Brain pericyte (primary cell): Measurements from ENCODE around the gene ASF1B.

Experiments
- DNase-seq: peaks from one replicate; pipeline ENCODE4 v3.0.0-alpha.2; 2012; ENCODE audit warnings: low read depth, low spot score

Gene ASF1B

GRCh38 chr19:14138576-14139265, 2.3 kb upstream of the ASF1B start:
- DNase-seq: no peak

- DNase-seq: no peak
These were observed 342 bp downstream of the ASF1B start for GRCh38 chr19:14135985-14136508.

- no peak for DNase-seq
These were observed 1.0 kb downstream of the ASF1B start for GRCh38 chr19:14135355-14135754.

GRCh38 chr19:14127929-14128509, 8.4 kb downstream of the ASF1B start:
- no peak for DNase-seq

- DNase-seq: no peak
These were observed 9.2 kb downstream of the ASF1B start for GRCh38 chr19:14127176-14127575.

- no peak for DNase-seq
These were observed 13.5 kb downstream of the ASF1B start for GRCh38 chr19:14122924-14123323.

- no peak for DNase-seq
These were observed 15.9 kb downstream of the ASF1B start for GRCh38 chr19:14120497-14120780.

GRCh38 chr19:14119644-14120496, 16.5 kb downstream of the ASF1B start:
- DNase-seq: no peak

- no peak for DNase-seq
These were observed 17.2 kb downstream of the ASF1B start for GRCh38 chr19:14119146-14119545.

- no peak for DNase-seq
These were observed 18.0 kb downstream of the ASF1B start for GRCh38 chr19:14118165-14119051.

GRCh38 chr19:14117668-14118164, 18.7 kb downstream of the ASF1B start, which contains the start of gene PRKACA:
Gene PRKACA (minus strand): TSS chr19:14117762. CDS start chr19:14117547, 215 bp downstream.
- peak; percentile 98 for DNase-seq

GRCh38 chr19:14116918-14117578, 19.3 kb downstream of the ASF1B start:
- DNase-seq: no peak

- DNase-seq: no peak
These were observed 19.9 kb downstream of the ASF1B start for GRCh38 chr19:14116525-14116917.

GRCh38 chr19:14115756-14116155, 20.6 kb downstream of the ASF1B start:
- no peak for DNase-seq

- no peak for DNase-seq
These were observed 21.5 kb downstream of the ASF1B start for GRCh38 chr19:14114854-14115253.

GRCh38 chr19:14114439-14114838, 21.9 kb downstream of the ASF1B start:
- DNase-seq: no peak

- DNase-seq: no peak
These were observed 22.5 kb downstream of the ASF1B start for GRCh38 chr19:14113762-14114414.

- no peak for DNase-seq
These were observed 23.5 kb downstream of the ASF1B start for GRCh38 chr19:14112809-14113385.

GRCh38 chr19:14112051-14112808, 24.2 kb downstream of the ASF1B start:
- DNase-seq: no peak
